AG04449 (cell line): ENCODE results near the gene CCDC116.

Experiments used
- CTCF ChIA-PET: fragments of 350-600 bp; formaldehyde crosslinking; extraction: SDS; loops from one replicate; lab custom pipeline; 2021; ENCODE audit warnings: antibody characterized with exemption; lab: Yijun Ruan, JAX
- POLR2A ChIA-PET: fragments of 400-600, 350-600 bp; formaldehyde crosslinking; extraction: SDS; loops from one replicate; lab custom pipeline; 2020; ENCODE audit warnings: antibody characterized with exemption, inconsistent platforms; lab: Yijun Ruan, JAX
- DNase-seq: peaks from one replicate; pipeline ENCODE4 v3.0.0-alpha.2; 2010; ENCODE audit warnings: low read depth, low spot score
- H3K4me3 ChIP-seq: 2 replicates; pipeline ENCODE4 v1.5.1; 2011; ENCODE audit warnings: low read depth, mild to moderate bottlenecking, control low read depth, low read length
- CTCF ChIP-seq: IDR thresholded peaks from one replicate; pipeline ENCODE4 v1.5.1; 2011; ENCODE audit warnings: mild to moderate bottlenecking, moderate library complexity, low read length, control low read depth, inconsistent platforms; ENCODE audit not compliant: insufficient read depth; ENCODE audit errors: missing control alignments

CCDC116 gene

GRCh38 chr22:21626073-21626734, 6.4 kb upstream of the CCDC116 start:
- no peak overlapping the region for H3K4me3 ChIP-seq
- ChIA-PET CTCF (interaction anchor here (12.1 kb wide), 1 partner anchor 18 kb away, joined by 158 read pairs; the partner anchor contains the start of gene SDF2L1), POLR2A (interaction anchor here (1.2 kb wide), 1 partner anchor 12 kb away, joined by 3 read pairs; no protein-coding TSS in a partner anchor)
- no peak for TF ChIP-seq CTCF
- no peak for DNase-seq

- ChIA-PET CTCF (interaction anchor here (12.1 kb wide), 1 partner anchor 17 kb away, joined by 158 read pairs; the partner anchor contains the start of gene SDF2L1), POLR2A (interaction anchor here (1.2 kb wide), 1 partner anchor 13 kb away, joined by 3 read pairs; no protein-coding TSS in a partner anchor)
- H3K4me3 ChIP-seq, result no peak overlapping the region
Measured at GRCh38 chr22:21626735-21627469, 5.7 kb upstream of the CCDC116 start.

GRCh38 chr22:21628386-21629254, 3.9 kb upstream of the CCDC116 start:
- POLR2A ChIA-PET, result interaction anchor here (1.5 kb wide), 1 partner anchor 13 kb away, joined by 5 read pairs; the partner anchor contains the start of gene SDF2L1

More at GRCh38 chr22:21626735-21627469, 5.7 kb upstream of the CCDC116 start:
- DNase-seq, result no peak
- no peak for TF ChIP-seq CTCF

GRCh38 chr22:21629255-21630149, 3.1 kb upstream of the CCDC116 start, which contains the start of gene YDJC:
YDJC (minus strand) TSS chr22:21630022; CDS start chr22:21630014, 8 bp downstream.
- ChIA-PET POLR2A (interaction anchor here (0.7 to 1.5 kb wide), 2 partner anchors 12 to 61 kb away, joined by 4 to 5 read pairs; partner anchors contain the start of gene SDF2L1), CTCF (interaction anchor here (0.8 to 12.1 kb wide), 15 partner anchors 10 to 64 kb away, joined by 3 to 158 read pairs (median 8); partner anchors contain the start of gene SDF2L1)
- no peak for DNase-seq
- peak within 1 kb of the TSS; percentile 94 for H3K4me3 ChIP-seq
- peak; percentile 76 for TF ChIP-seq CTCF

More at GRCh38 chr22:21628386-21629254, 3.9 kb upstream of the CCDC116 start:
- CTCF ChIA-PET, result interaction anchor here (0.9 to 12.1 kb wide), 15 partner anchors 9 to 63 kb away, joined by 3 to 158 read pairs (median 8); partner anchors contain the start of gene SDF2L1
- no peak for DNase-seq
- H3K4me3 ChIP-seq, result peak overlapping the region; percentile 94
- no peak for TF ChIP-seq CTCF

- DNase-seq, result no peak
- ChIA-PET POLR2A (no interaction called here), CTCF (interaction anchor here (0.7 to 12.1 kb wide), 13 partner anchors 8 to 62 kb away, joined by 3 to 158 read pairs (median 5); partner anchors contain the start of gene SDF2L1)
- no peak overlapping the region for H3K4me3 ChIP-seq
- no peak for TF ChIP-seq CTCF
Measured at GRCh38 chr22:21631025-21631424, 1.5 kb upstream of the CCDC116 start.
